Mesenchymal stem cell (in vitro differentiated cells and primary cell): ENCODE measurements around the gene ZNF367.

Experiments
- DNase-seq: peaks from one replicate; pipeline ENCODE4 v3.0.0-alpha.2; 2013
- H2AFZ ChIP-seq: one replicate; pipeline ENCODE4 v1.6.1; 2013; ENCODE audit warnings: low read depth, mild to moderate bottlenecking, control low read depth, inconsistent platforms, low read length, moderate library complexity
- H2AK5ac ChIP-seq: 2 replicates; pipeline ENCODE4 v1.6.1; 2013; ENCODE audit warnings: low read length, moderate library complexity, mild to moderate bottlenecking, inconsistent platforms; ENCODE audit not compliant: severe bottlenecking
- H2BK120ac ChIP-seq: one replicate; pipeline ENCODE4 v1.6.1; 2013; ENCODE audit warnings: low read depth, mild to moderate bottlenecking, inconsistent platforms, low read length, moderate library complexity
- H2BK12ac ChIP-seq, 2 experiments: one replicate each; pipeline ENCODE4 v1.6.1; 2013; ENCODE audit warnings: inconsistent platforms in 2 of 2, low read length in 2 of 2, mild to moderate bottlenecking in 2 of 2, moderate library complexity in 2 of 2, control low read depth in 1 of 2
- H2BK15ac ChIP-seq: one replicate; pipeline ENCODE4 v1.6.1; 2013; ENCODE audit warnings: mild to moderate bottlenecking, low read depth, inconsistent platforms; ENCODE audit not compliant: poor library complexity, severe bottlenecking
- H2BK5ac ChIP-seq: 2 replicates; pipeline ENCODE4 v1.6.1; 2013; ENCODE audit warnings: low read depth, mild to moderate bottlenecking, low read length, control low read depth, inconsistent platforms; ENCODE audit not compliant: poor library complexity, severe bottlenecking
- H3K14ac ChIP-seq, 2 experiments: one replicate each; pipeline ENCODE4 v1.6.1; 2013; ENCODE audit warnings: inconsistent platforms in 2 of 2, low read length in 2 of 2, control low read depth in 1 of 2, mild to moderate bottlenecking in 1 of 2, moderate library complexity in 1 of 2
- H3K18ac ChIP-seq, 2 experiments: one replicate each; pipeline ENCODE4 v1.6.1; 2013; ENCODE audit warnings: inconsistent platforms in 2 of 2, low read length in 2 of 2, control low read depth in 1 of 2, low read depth in 1 of 2, mild to moderate bottlenecking in 1 of 2
- H3K23ac ChIP-seq, 2 experiments: one replicate each; pipeline ENCODE4 v1.6.1; 2013; ENCODE audit warnings: inconsistent platforms in 2 of 2, low read length in 2 of 2, mild to moderate bottlenecking in 2 of 2, moderate library complexity in 2 of 2, control low read depth in 1 of 2
- H3K27ac ChIP-seq: 2 replicates; pipeline ENCODE4 v1.5.1; 2013; ENCODE audit warnings: mild to moderate bottlenecking, moderate library complexity, low read length, control low read depth, inconsistent platforms; ENCODE audit not compliant: poor library complexity, severe bottlenecking
- H3K27me3 ChIP-seq, 2 experiments: 2 replicates each; pipeline versions ENCODE4 v1.6.1 to v1.7.0; 2013; ENCODE audit warnings: low read length in 2 of 2, mild to moderate bottlenecking in 2 of 2, moderate library complexity in 2 of 2, control low read depth in 1 of 2, inconsistent platforms in 1 of 2; ENCODE audit not compliant: control insufficient read depth in 1 of 2, insufficient read depth in 1 of 2
- H3K36me3 ChIP-seq, 2 experiments: 2 replicates each; pipeline versions ENCODE4 v1.6.1 to v1.7.0; 2013; ENCODE audit warnings: low read length in 2 of 2, control low read depth in 1 of 2, inconsistent platforms in 1 of 2, low read depth in 1 of 2, mild to moderate bottlenecking in 1 of 2; ENCODE audit not compliant: insufficient read depth in 2 of 2, control insufficient read depth in 1 of 2
- H3K4ac ChIP-seq, 2 experiments: one replicate each; pipeline ENCODE4 v1.6.1; 2013; ENCODE audit warnings: inconsistent platforms in 2 of 2, low read length in 2 of 2, mild to moderate bottlenecking in 2 of 2, moderate library complexity in 2 of 2, control low read depth in 1 of 2, low read depth in 1 of 2
- H3K4me1 ChIP-seq: 2 replicates; pipeline ENCODE4 v1.6.1; 2013; ENCODE audit warnings: low read depth, low read length, control low read depth; ENCODE audit not compliant: control insufficient read depth, insufficient read depth
- H3K4me2 ChIP-seq: 2 replicates; pipeline ENCODE4 v1.6.1; 2013; ENCODE audit warnings: low read length, mild to moderate bottlenecking, inconsistent platforms; ENCODE audit not compliant: poor library complexity, severe bottlenecking
- H3K4me3 ChIP-seq, 2 experiments: 2 replicates each; pipeline versions ENCODE4 v1.5.1 to v1.7.0; 2013; ENCODE audit warnings: low read length in 2 of 2, mild to moderate bottlenecking in 2 of 2, control low read depth in 1 of 2, low read depth in 1 of 2; ENCODE audit not compliant: insufficient read depth in 1 of 2
- H3K79me1 ChIP-seq: replicated peaks from 2 replicates; pipeline ENCODE4 v1.6.1; 2013; ENCODE audit warnings: mild to moderate bottlenecking, control low read depth, low read length, inconsistent platforms; ENCODE audit not compliant: poor library complexity, severe bottlenecking
- H3K9ac ChIP-seq: 2 replicates; pipeline ENCODE4 v1.7.0; 2013; ENCODE audit warnings: mild to moderate bottlenecking, low read length, moderate library complexity
- H3K9me3 ChIP-seq: 2 replicates; pipeline ENCODE4 v1.7.0; 2013; ENCODE audit warnings: mild to moderate bottlenecking, low read length; ENCODE audit not compliant: control insufficient read depth
- H4K8ac ChIP-seq: one replicate; pipeline ENCODE4 v1.6.1; 2013; ENCODE audit warnings: inconsistent platforms, mild to moderate bottlenecking, low read length, moderate library complexity
- H4K91ac ChIP-seq: one replicate; pipeline ENCODE4 v1.6.1; 2013; ENCODE audit warnings: mild to moderate bottlenecking, low read length, inconsistent platforms
- WGBS: methylation state at CpG from one replicate; pipeline ENCODE4 v1.1.7; 2013; ENCODE audit warnings: mixed read lengths; 5-methylcytosine and 5-hydroxymethylcytosine counted together

Gene ZNF367

DNA sequence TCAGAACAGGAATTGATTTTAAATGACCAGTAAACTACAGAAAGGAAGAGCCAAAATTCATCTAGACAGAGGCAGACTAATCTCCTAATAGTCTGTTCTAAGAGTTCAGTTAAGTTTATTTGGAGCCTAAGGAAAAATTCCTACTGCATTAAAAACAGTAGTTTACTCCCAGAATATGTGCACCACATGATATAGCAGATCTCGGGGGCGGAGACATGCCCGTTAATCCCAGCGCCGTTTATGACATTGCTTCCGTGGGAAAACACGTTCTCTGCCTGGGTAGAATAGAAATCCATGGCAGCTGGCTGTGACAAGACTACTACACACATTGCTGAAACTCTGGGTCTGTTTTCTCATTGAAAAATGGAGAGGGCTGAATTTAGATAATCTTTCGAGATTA lies 43.2 kb upstream of the ZNF367 start:
- Histone ChIP-seq H3K36me3 (peaks cover 10 to 60% of the 10 kb centered on the region in 2 experiments), H4K8ac (no peak overlapping the region), H3K9me3 (no peaks in the 10 kb centered on the region), H2BK5ac (no peak overlapping the region), H3K4me3 (peak overlapping the region in 1 of 2 experiments; percentile 42), H2AFZ (no peak overlapping the region), H3K4ac (no peak overlapping the region), H2BK120ac (no peak overlapping the region), H3K18ac (no peak overlapping the region), H3K79me1 (peaks cover 15% of the 10 kb centered on the region), H3K4me2 (no peak overlapping the region), H2BK15ac (no peak overlapping the region), H2BK12ac (no peak overlapping the region), H3K14ac (no peak overlapping the region), H3K27ac (no peak overlapping the region), H2AK5ac (no peak overlapping the region), H3K23ac (no peak overlapping the region), H3K4me1 (peaks cover 6% of the 10 kb centered on the region), H4K91ac (no peak overlapping the region), H3K27me3 (no peaks in the 10 kb centered on the region), H3K9ac (peak overlapping the region; percentile 71)
- no peak for DNase-seq
- WGBS: 98% methylated on average over 7 of the region's 8 CpGs

- no peak overlapping the region for H2AK5ac ChIP-seq
- no peak overlapping the region for H2BK120ac ChIP-seq
- peak overlapping the region; percentile 71 for H3K9ac ChIP-seq
- no peak overlapping the region for H4K91ac ChIP-seq
- H3K9me3 ChIP-seq: no peaks in the 10 kb centered on the region
- peaks cover 15% of the 10 kb centered on the region for H3K79me1 ChIP-seq
- no peak overlapping the region for H3K18ac ChIP-seq
- DNase-seq: peak; percentile 28
- H3K4me3 ChIP-seq: peak overlapping the region in 1 of 2 experiments; percentile 42
- H3K14ac ChIP-seq: no peak overlapping the region
- H3K4me2 ChIP-seq: no peak overlapping the region
- H3K23ac ChIP-seq: no peak overlapping the region
- H3K36me3 ChIP-seq: peaks cover 6 to 55% of the 10 kb centered on the region in 2 experiments
- no peak overlapping the region for H2BK12ac ChIP-seq
- no peak overlapping the region for H2AFZ ChIP-seq
- no peak overlapping the region for H3K27ac ChIP-seq
- no peak overlapping the region for H2BK5ac ChIP-seq
- H2BK15ac ChIP-seq: no peak overlapping the region
- no peak overlapping the region for H3K4ac ChIP-seq
- H4K8ac ChIP-seq: no peak overlapping the region
- no peaks in the 10 kb centered on the region for H3K27me3 ChIP-seq
- H3K4me1 ChIP-seq: peaks cover 6% of the 10 kb centered on the region
Measured at GRCh38 chr9:96460882-96461281, 42.7 kb upstream of the ZNF367 start.

DNA sequence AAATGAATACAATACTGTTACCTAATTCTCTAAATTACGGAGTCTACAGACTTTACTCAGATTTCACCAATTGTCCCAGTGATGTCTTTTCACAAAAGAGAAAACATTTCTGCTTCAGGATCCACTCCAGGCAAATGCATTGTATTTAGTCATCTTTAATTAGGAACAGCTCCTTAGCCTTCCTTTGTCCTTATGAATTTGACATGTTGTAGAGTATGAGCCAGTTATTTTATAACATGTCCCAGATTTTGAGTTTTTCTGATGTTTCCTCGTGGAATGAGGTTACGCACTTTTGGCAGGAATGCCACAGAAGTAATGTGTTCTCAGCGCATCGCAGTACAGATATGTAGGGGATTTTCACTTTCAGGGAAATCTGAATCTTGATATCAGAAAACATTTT lies 42.3 kb upstream of the ZNF367 start:
- H2BK12ac ChIP-seq: no peak overlapping the region
- H3K36me3 ChIP-seq: peaks cover 5 to 51% of the 10 kb centered on the region in 2 experiments
- H3K4me2 ChIP-seq: no peak overlapping the region
- H3K9me3 ChIP-seq: no peaks in the 10 kb centered on the region
- H3K23ac ChIP-seq: no peak overlapping the region
- no peak overlapping the region for H3K18ac ChIP-seq
- H4K8ac ChIP-seq: no peak overlapping the region
- no peak overlapping the region for H2BK15ac ChIP-seq
- H3K14ac ChIP-seq: no peak overlapping the region
- no peak overlapping the region for H4K91ac ChIP-seq
- no peaks in the 10 kb centered on the region for H3K27me3 ChIP-seq
- no peak overlapping the region for H2BK120ac ChIP-seq
- no peak for DNase-seq
- no peak overlapping the region for H3K4ac ChIP-seq
- WGBS: 93% methylated on average over 3 of the region's 5 CpGs
- H2BK5ac ChIP-seq: no peak overlapping the region
- peaks cover 6% of the 10 kb centered on the region for H3K4me1 ChIP-seq
- H3K9ac ChIP-seq: peak overlapping the region; percentile 71
- H3K79me1 ChIP-seq: peaks cover 13% of the 10 kb centered on the region
- no peak overlapping the region for H2AK5ac ChIP-seq
- no peak overlapping the region for H3K27ac ChIP-seq
- H2AFZ ChIP-seq: no peak overlapping the region
- H3K4me3 ChIP-seq: no peak overlapping the region

DNA sequence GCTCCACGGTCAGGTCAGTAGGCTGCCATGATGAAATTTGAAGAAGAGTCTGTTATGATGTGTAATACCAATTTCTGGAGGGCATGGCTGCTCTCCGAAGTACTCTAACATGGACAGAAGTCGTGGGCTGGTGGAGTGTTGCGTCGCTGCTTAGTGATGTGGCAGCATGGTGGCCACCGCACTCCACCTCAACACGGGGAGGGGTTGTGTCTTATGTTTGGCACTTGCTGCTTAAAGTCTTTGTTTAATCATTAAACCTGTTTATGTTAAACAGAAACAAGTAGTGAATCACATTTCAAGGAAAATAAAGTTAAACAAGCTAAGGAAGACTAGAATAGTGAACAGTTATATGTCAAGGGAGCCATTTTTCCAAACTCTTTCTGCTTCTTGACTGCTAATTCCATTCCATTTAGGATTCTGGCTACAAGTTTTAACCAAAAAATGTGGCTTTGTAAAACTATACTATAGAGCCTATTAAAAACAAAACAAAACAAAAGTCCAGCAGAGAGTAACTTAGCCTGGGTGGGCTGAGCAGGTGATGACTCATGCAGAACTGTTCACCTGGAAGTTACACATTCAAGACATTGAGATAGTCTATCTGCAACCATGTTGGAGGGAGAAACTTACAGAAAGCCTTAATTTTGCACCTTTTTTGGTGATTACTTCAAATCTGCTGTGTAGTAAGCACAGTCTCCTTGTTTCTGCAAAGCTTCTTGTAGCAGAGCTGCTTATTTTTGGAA lies 41.3 kb upstream of the ZNF367 start:
- no peak overlapping the region for H3K27ac ChIP-seq
- peaks cover 6% of the 10 kb centered on the region for H3K4me1 ChIP-seq
- H3K27me3 ChIP-seq: no peaks in the 10 kb centered on the region
- DNase-seq: no peak
- no peak overlapping the region for H2BK12ac ChIP-seq
- no peak overlapping the region for H3K4me3 ChIP-seq
- H3K9ac ChIP-seq: peak overlapping the region; percentile 71
- peaks cover 18% of the 10 kb centered on the region for H3K79me1 ChIP-seq
- H3K9me3 ChIP-seq: no peaks in the 10 kb centered on the region
- H3K14ac ChIP-seq: no peak overlapping the region
- H3K4ac ChIP-seq: no peak overlapping the region
- no peak overlapping the region for H4K91ac ChIP-seq
- WGBS: 100% methylated on average over 5 of the region's 7 CpGs
- H3K23ac ChIP-seq: no peak overlapping the region
- no peak overlapping the region for H2AFZ ChIP-seq
- H2AK5ac ChIP-seq: peak overlapping the region; percentile 18
- no peak overlapping the region for H3K4me2 ChIP-seq
- peaks cover 5 to 41% of the 10 kb centered on the region in 2 experiments for H3K36me3 ChIP-seq
- no peak overlapping the region for H3K18ac ChIP-seq
- H2BK120ac ChIP-seq: no peak overlapping the region
- no peak overlapping the region for H4K8ac ChIP-seq
- H2BK15ac ChIP-seq: no peak overlapping the region
- no peak overlapping the region for H2BK5ac ChIP-seq
